H1 (cell line): ENCODE measurements around the gene NLGN4X. TPM values are rescaled to one million over a fixed set of nuclear protein-coding genes. Genes with fewer than 3 reads are reported as not detected.

Experiments used
- CTCF ChIA-PET: fragments of 300-600 bp; sonication (Branson Sonifier 250); formaldehyde crosslinking; loops from one replicate; lab custom pipeline; 2021; ENCODE audit not compliant: partially characterized antibody; lab: Charles Lee
- POLR2A ChIA-PET: fragments of 300-600 bp; sonication (Branson Sonifier 250); formaldehyde crosslinking; loops from one replicate; lab custom pipeline; 2021; ENCODE audit warnings: inconsistent platforms; ENCODE audit not compliant: partially characterized antibody; lab: Charles Lee
- DNase-seq, 2 experiments: peaks; one replicate each; pipeline versions ENCODE4 v3.0.0 to v3.0.0-alpha.2; 2010 to 2022; ENCODE audit warnings: low spot score in 2 of 2, low read depth in 1 of 2, mixed read lengths in 1 of 2
- FAIRE-seq: peaks from 2 replicates; lab custom pipeline; 2011; peaks lifted over from hg19 to GRCh38; lab: Jason Lieb, UNC
- H2AFZ ChIP-seq: 2 replicates; pipeline ENCODE4 v1.8.1; 2012; ENCODE audit warnings: low read length, inconsistent platforms
- H2AK5ac ChIP-seq: 2 replicates; pipeline ENCODE4 v1.6.1; 2013; ENCODE audit warnings: low read depth, low read length
- H2BK120ac ChIP-seq: replicated peaks from 2 replicates; pipeline ENCODE3; 2013; ENCODE audit warnings: low read depth, low read length, inconsistent platforms
- H2BK12ac ChIP-seq: 2 replicates; pipeline ENCODE4 v1.6.1; 2013; ENCODE audit warnings: low read depth, low read length
- H2BK15ac ChIP-seq: 2 replicates; pipeline ENCODE4 v1.6.1; 2013; ENCODE audit warnings: low read length
- H2BK20ac ChIP-seq: 2 replicates; pipeline ENCODE4 v1.6.1; 2013; ENCODE audit warnings: low read length
- H2BK5ac ChIP-seq: 2 replicates; pipeline ENCODE4 v1.6.1; 2013; ENCODE audit warnings: low read depth, low read length
- H3K14ac ChIP-seq: 2 replicates; pipeline ENCODE4 v1.6.1; 2013; ENCODE audit warnings: inconsistent platforms; ENCODE audit not compliant: insufficient read length
- H3K18ac ChIP-seq: 2 replicates; pipeline ENCODE4 v1.6.1; 2013; ENCODE audit warnings: low read length; ENCODE audit errors: extremely low read depth
- H3K23ac ChIP-seq: 2 replicates; pipeline ENCODE4 v1.6.1; 2013; ENCODE audit warnings: inconsistent platforms; ENCODE audit not compliant: insufficient read length
- H3K23me2 ChIP-seq: 2 replicates; pipeline ENCODE4 v1.6.1; 2013; ENCODE audit warnings: low read depth, low read length
- H3K27ac ChIP-seq: 2 replicates; pipeline ENCODE4 v1.6.1; 2011; ENCODE audit warnings: low read depth, low read length, inconsistent platforms
- H3K27me3 ChIP-seq, 4 experiments: replicated peaks in 1 of 4; 1 replicate in 1 of 4; 2 replicates in 3 of 4; pipeline versions ENCODE4 v1.6.1 to v1.8.1; 2011 to 2013; ENCODE audit warnings: low read length in 3 of 4, mild to moderate bottlenecking in 3 of 4, inconsistent platforms in 2 of 4, mixed read lengths in 2 of 4, moderate library complexity in 1 of 4; ENCODE audit not compliant: control insufficient read depth in 3 of 4, insufficient read depth in 3 of 4; ENCODE audit errors: extremely low read depth in 1 of 4
- H3K36me3 ChIP-seq, 4 experiments: 2 replicates each; pipeline versions ENCODE4 v1.6.1 to v1.8.1; 2011 to 2013; ENCODE audit warnings: mild to moderate bottlenecking in 4 of 4, low read length in 3 of 4, moderate library complexity in 2 of 4, control low read depth in 1 of 4, inconsistent platforms in 1 of 4; ENCODE audit not compliant: insufficient read depth in 4 of 4, control insufficient read depth in 2 of 4
- H3K4ac ChIP-seq: replicated peaks from 2 replicates; pipeline ENCODE3; 2013; ENCODE audit warnings: low read length, low read depth, mixed read lengths, inconsistent platforms; ENCODE audit not compliant: insufficient read length
- H3K4me1 ChIP-seq, 4 experiments: replicated peaks in 1 of 4; 1 replicate in 1 of 4; 2 replicates in 3 of 4; pipeline versions ENCODE4 v1.6.1 to v1.8.1; 2011 to 2013; ENCODE audit warnings: low read length in 3 of 4, inconsistent platforms in 2 of 4, mixed read lengths in 1 of 4; ENCODE audit not compliant: insufficient read depth in 4 of 4, control insufficient read depth in 3 of 4
- H3K4me2 ChIP-seq, 2 experiments: 2 replicates each; pipeline versions ENCODE4 v1.6.1 to v1.8.1; 2011 to 2013; ENCODE audit warnings: low read depth in 2 of 2, low read length in 2 of 2, control low read depth in 1 of 2, inconsistent platforms in 1 of 2, mild to moderate bottlenecking in 1 of 2; ENCODE audit not compliant: insufficient read depth in 1 of 2
- H3K4me3 ChIP-seq, 4 experiments: fragments of 200-600, 300-600 bp in 1 of 4; sonication (generic), shearing (Covaris generic), sonication (Bioruptor Twin) in 1 of 4; 2 replicates each; pipeline versions ENCODE4 v1.5.1 to v1.8.1; 2011 to 2016; ENCODE audit warnings: low read length in 4 of 4, low read depth in 3 of 4, control low read depth in 2 of 4, inconsistent platforms in 2 of 4, mild to moderate bottlenecking in 2 of 4, mixed read lengths in 1 of 4, moderate library complexity in 1 of 4; ENCODE audit not compliant: insufficient read depth in 2 of 4; ENCODE audit errors: extremely low read depth in 1 of 4
- H3K56ac ChIP-seq: replicated peaks from 2 replicates; pipeline ENCODE3; 2013; ENCODE audit warnings: low read depth, mild to moderate bottlenecking, mixed read lengths, low read length, inconsistent platforms; ENCODE audit not compliant: insufficient read length
- H3K79me1 ChIP-seq: 2 replicates; pipeline ENCODE4 v1.6.1; 2013; ENCODE audit warnings: low read depth, low read length, control low read depth
- H3K79me2 ChIP-seq, 2 experiments: 2 replicates each; pipeline versions ENCODE4 v1.6.1 to v1.8.1; 2012 to 2013; ENCODE audit warnings: low read length in 2 of 2, mild to moderate bottlenecking in 2 of 2, inconsistent platforms in 1 of 2; ENCODE audit not compliant: insufficient read depth in 2 of 2, control insufficient read depth in 1 of 2
- H3K9ac ChIP-seq, 4 experiments: replicated peaks in 1 of 4; 1 replicate in 1 of 4; 2 replicates in 3 of 4; pipeline versions ENCODE4 v1.6.1 to v1.8.1; 2011 to 2013; ENCODE audit warnings: low read depth in 3 of 4, low read length in 3 of 4, control low read depth in 2 of 4, mild to moderate bottlenecking in 2 of 4, moderate library complexity in 2 of 4, inconsistent platforms in 1 of 4; ENCODE audit errors: extremely low read depth in 1 of 4
- H3K9me3 ChIP-seq, 2 experiments: 2 replicates each; pipeline versions ENCODE4 v1.6.1 to v1.8.1; 2012 to 2013; ENCODE audit warnings: mild to moderate bottlenecking in 2 of 2, moderate library complexity in 2 of 2, control low read depth in 1 of 2, inconsistent platforms in 1 of 2, low read depth in 1 of 2, low read length in 1 of 2, mixed read lengths in 1 of 2; ENCODE audit not compliant: insufficient read depth in 2 of 2
- H4K20me1 ChIP-seq, 2 experiments: replicated peaks in 1 of 2; 2 replicates each; pipeline versions ENCODE3 to v1.8.1; 2011 to 2013; ENCODE audit warnings: inconsistent platforms in 2 of 2, low read length in 2 of 2, mild to moderate bottlenecking in 1 of 2; ENCODE audit not compliant: insufficient read depth in 2 of 2, control insufficient read depth in 1 of 2
- H4K5ac ChIP-seq: 2 replicates; pipeline ENCODE4 v1.6.1; 2013; ENCODE audit warnings: low read length, low read depth, mixed read lengths, inconsistent platforms; ENCODE audit not compliant: insufficient read length
- H4K8ac ChIP-seq: 2 replicates; pipeline ENCODE4 v1.8.0; 2013; ENCODE audit warnings: mild to moderate bottlenecking, moderate library complexity, low read length, inconsistent platforms; ENCODE audit not compliant: insufficient read depth; ENCODE audit errors: extremely low read depth
- H4K91ac ChIP-seq: replicated peaks from 2 replicates; pipeline ENCODE3; 2013; ENCODE audit warnings: low read length, mixed read lengths, inconsistent platforms; ENCODE audit not compliant: insufficient read length
- ASH2L ChIP-seq: fragments of 200-600, 300-600 bp; sonication (generic); IDR thresholded peaks from one replicate; pipeline ENCODE4 v1.7.1; 2017; ENCODE audit warnings: low read length
- CTBP2 ChIP-seq: IDR thresholded peaks from 2 replicates; pipeline ENCODE4 v1.7.0; 2011; ENCODE audit warnings: borderline replicate concordance, mild to moderate bottlenecking, moderate library complexity, mixed read lengths, low read length; ENCODE audit not compliant: insufficient read depth, insufficient read length
- EGR1 ChIP-seq: IDR thresholded peaks from 2 replicates; pipeline ENCODE4 v1.6.1; 2011; ENCODE audit warnings: low read depth, low read length, borderline replicate concordance
- FOSL1 ChIP-seq: IDR thresholded peaks from 2 replicates; pipeline ENCODE4 v1.6.1; 2011; ENCODE audit warnings: mild to moderate bottlenecking, low read depth, low read length, moderate library complexity; ENCODE audit not compliant: insufficient read depth
- GABPA ChIP-seq: IDR thresholded peaks from 2 replicates; pipeline ENCODE4 v1.6.1; 2011; ENCODE audit warnings: mild to moderate bottlenecking, low read length, moderate library complexity, borderline replicate concordance; ENCODE audit not compliant: insufficient read depth
- HDAC6 ChIP-seq: IDR thresholded peaks from one replicate; pipeline ENCODE4 v1.7.1; 2012; ENCODE audit warnings: low read depth, mild to moderate bottlenecking, inconsistent platforms, low read length, moderate library complexity
- RXRA ChIP-seq: IDR thresholded peaks from 2 replicates; pipeline ENCODE4 v1.6.1; 2011; ENCODE audit warnings: low read depth, mild to moderate bottlenecking, low read length, moderate library complexity; ENCODE audit not compliant: insufficient read depth
- SAP30 ChIP-seq: fragments of 300-600 bp; sonication (generic); IDR thresholded peaks from 2 replicates; pipeline ENCODE4 v1.7.1; 2012; ENCODE audit warnings: low read length, moderate library complexity, mild to moderate bottlenecking, inconsistent platforms; ENCODE audit not compliant: insufficient read depth, insufficient replicate concordance
- SIRT6 ChIP-seq: IDR thresholded peaks from one replicate; pipeline ENCODE4 v1.7.1; 2012; ENCODE audit warnings: low read length, inconsistent platforms
- TAF1 ChIP-seq: IDR thresholded peaks from 2 replicates; pipeline ENCODE4 v1.6.1; 2011; ENCODE audit warnings: mild to moderate bottlenecking, low read depth, low read length
- YY1 ChIP-seq: IDR thresholded peaks from 2 replicates; pipeline ENCODE4 v1.6.1; 2011; ENCODE audit warnings: low read depth, mild to moderate bottlenecking, low read length
- WGBS, 2 experiments: shearing (Covaris generic) in 1 of 2; methylation state at CpG; one replicate each; pipeline versions ENCODE4 v1.1.6 to v1.1.7; 2013 to 2015; ENCODE audit warnings: low lambda C conversion rate in 2 of 2, mixed read lengths in 2 of 2, inconsistent platforms in 1 of 2, low coverage in 1 of 2, missing lambda C conversion rate in 1 of 2; ENCODE audit not compliant: insufficient replicate concordance in 2 of 2, insufficient coverage in 1 of 2, insufficient read length in 1 of 2; ENCODE audit errors: extremely low coverage in 1 of 2, missing lambda C conversion rate in 1 of 2; 5-methylcytosine and 5-hydroxymethylcytosine counted together
- polyA plus RNA-seq, 7 experiments: library from polyadenylated mRNA; depleted of rRNA in 3 of 7; stranded (reverse) in 5 of 7; unstranded in 2 of 7; fragments of >200 nt in 5 of 7; fragments of 200-250 nt in 2 of 7; gene quantifications; 1 replicate in 5 of 7; 2 replicates in 1 of 7; 4 replicates in 1 of 7; pipeline versions ENCODE4 v1.2.1 to v1.2.3, GENCODE V29; 2011 to 2013; ENCODE audit warnings: missing spikeins in 2 of 7, mixed read lengths in 2 of 7
- total RNA-seq: library from RNA; stranded (reverse); fragmentation: NEBNext Ultra II Directional; extraction: Animal tissue kit (Norgen Biotek cat#: 25700); gene quantifications from 2 replicates; pipeline ENCODE4 v1.2.1, GENCODE V29; 2021
- TF ChIP-seq, protein P1 (sequence below): IDR thresholded peaks from 2 replicates; pipeline ENCODE4 v1.6.1; 2011; ENCODE audit warnings: low read depth, mild to moderate bottlenecking, low read length; ENCODE audit not compliant: insufficient read depth

NLGN4X gene
- total and polyA plus RNA-seq, 2 of the 8 experiments (the other 6 are each of a cell fraction or from before 2014, with no cell fraction given): 104 to 124 TPM

DNA sequence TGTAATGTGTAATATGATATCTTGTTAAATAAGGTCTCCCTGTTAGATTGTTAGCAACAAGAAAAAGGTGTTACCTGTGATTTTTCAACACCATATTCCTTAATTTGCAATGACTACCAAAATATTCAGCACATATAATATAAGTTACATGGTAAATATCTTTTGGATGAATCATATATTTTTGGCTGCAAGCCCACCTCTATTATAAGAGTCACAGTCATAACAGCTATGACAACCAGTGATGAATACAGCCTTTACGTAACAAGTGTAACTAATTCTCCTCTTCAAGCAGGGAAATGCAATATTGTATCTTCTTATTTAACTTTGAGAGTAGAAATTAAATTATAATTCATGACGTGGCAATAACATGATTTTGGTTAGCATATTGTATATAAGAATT is 187.0 kb downstream of the NLGN4X start:
- CTCF ChIA-PET: no interaction called here

More for the DNA sequence above, 187.0 kb downstream of the NLGN4X start:
- no peak overlapping the region for H2BK15ac ChIP-seq
- no peak overlapping the region for H4K91ac ChIP-seq
- no peak overlapping the region for H3K23ac ChIP-seq
- H3K79me2 ChIP-seq: peaks cover 0 to 51% of the 10 kb centered on the region in 2 experiments; a peak in 2 of 4 replicates
- 93% methylated on average over 2 of the region's 2 CpGs; no CpG with 5 or more reads in 1 of the 2 experiments for WGBS, 2 experiments
- no peak overlapping the region for H3K4me3 ChIP-seq
- no peak overlapping the region for H3K4me2 ChIP-seq
- FAIRE-seq: no peak
- POLR2A ChIA-PET: interaction anchor here (1.0 kb wide), 1 partner anchor 13 kb away, joined by 5 read pairs; no protein-coding TSS in a partner anchor
- no peak overlapping the region for H4K8ac ChIP-seq
- H3K56ac ChIP-seq: no peak overlapping the region
- no peak overlapping the region for H2BK5ac ChIP-seq
- H3K27ac ChIP-seq: no peak overlapping the region
- no peaks in the 10 kb centered on the region for H3K27me3 ChIP-seq
- peaks cover 2 to 7% of the 10 kb centered on the region in 2 experiments; a peak in 1 of 4 replicates for H3K9me3 ChIP-seq
- no peaks in the 10 kb centered on the region for H3K79me1 ChIP-seq
- no peak overlapping the region for H3K18ac ChIP-seq
- H3K4me1 ChIP-seq: peaks cover 0 to 3% (median 0%) of the 10 kb centered on the region in 4 experiments; a peak in 2 of 7 replicates
- H3K14ac ChIP-seq: no peak overlapping the region
- no peak overlapping the region for H2BK120ac ChIP-seq
- no peak overlapping the region for H4K5ac ChIP-seq
- H2AK5ac ChIP-seq: no peak overlapping the region
- H3K9ac ChIP-seq: no peak overlapping the region
- DNase-seq: no peak
- no peaks in the 10 kb centered on the region for H4K20me1 ChIP-seq
- H2AFZ ChIP-seq: no peak overlapping the region
- H3K4ac ChIP-seq: no peak overlapping the region
- peaks cover 0 to 6% (median 0%) of the 10 kb centered on the region in 4 experiments; a peak in 2 of 8 replicates for H3K36me3 ChIP-seq
- no peaks in the 10 kb centered on the region for H3K23me2 ChIP-seq
- TF ChIP-seq YY1: no peak
- TF ChIP-seq, protein P1, sequence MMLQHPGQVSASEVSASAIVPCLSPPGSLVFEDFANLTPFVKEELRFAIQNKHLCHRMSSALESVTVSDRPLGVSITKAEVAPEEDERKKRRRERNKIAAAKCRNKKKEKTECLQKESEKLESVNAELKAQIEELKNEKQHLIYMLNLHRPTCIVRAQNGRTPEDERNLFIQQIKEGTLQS: no peak
- TF ChIP-seq SAP30: no peak
- no peak for TF ChIP-seq SIRT6
- TF ChIP-seq TAF1: no peak
- no peak for TF ChIP-seq HDAC6
- no peak for TF ChIP-seq ASH2L
- no peak for TF ChIP-seq GABPA
- no peak for TF ChIP-seq EGR1
- TF ChIP-seq FOSL1: no peak
- TF ChIP-seq CTBP2: no peak
- TF ChIP-seq RXRA: no peak
- no peak overlapping the region for H2BK12ac ChIP-seq
- no peak overlapping the region for H2BK20ac ChIP-seq
